NOMO-1 (cell line): Measurements from ENCODE around the gene ZNF410.
A peak's percentile ranks its signal among the peaks of the same experiment; 100 is the strongest.
"Not testable (repeated sequence)": the region's sequence is repeated elsewhere in the genome, so short reads cannot be mapped to it uniquely, and the experiment has no call there.

Source experiments
- DNase-seq, 2 experiments: peaks; one replicate each; lab custom pipeline; 2025; ENCODE audit not compliant: unreplicated experiment in 2 of 2; lab: John Stamatoyannopoulos, UW

Gene ZNF410

DNA sequence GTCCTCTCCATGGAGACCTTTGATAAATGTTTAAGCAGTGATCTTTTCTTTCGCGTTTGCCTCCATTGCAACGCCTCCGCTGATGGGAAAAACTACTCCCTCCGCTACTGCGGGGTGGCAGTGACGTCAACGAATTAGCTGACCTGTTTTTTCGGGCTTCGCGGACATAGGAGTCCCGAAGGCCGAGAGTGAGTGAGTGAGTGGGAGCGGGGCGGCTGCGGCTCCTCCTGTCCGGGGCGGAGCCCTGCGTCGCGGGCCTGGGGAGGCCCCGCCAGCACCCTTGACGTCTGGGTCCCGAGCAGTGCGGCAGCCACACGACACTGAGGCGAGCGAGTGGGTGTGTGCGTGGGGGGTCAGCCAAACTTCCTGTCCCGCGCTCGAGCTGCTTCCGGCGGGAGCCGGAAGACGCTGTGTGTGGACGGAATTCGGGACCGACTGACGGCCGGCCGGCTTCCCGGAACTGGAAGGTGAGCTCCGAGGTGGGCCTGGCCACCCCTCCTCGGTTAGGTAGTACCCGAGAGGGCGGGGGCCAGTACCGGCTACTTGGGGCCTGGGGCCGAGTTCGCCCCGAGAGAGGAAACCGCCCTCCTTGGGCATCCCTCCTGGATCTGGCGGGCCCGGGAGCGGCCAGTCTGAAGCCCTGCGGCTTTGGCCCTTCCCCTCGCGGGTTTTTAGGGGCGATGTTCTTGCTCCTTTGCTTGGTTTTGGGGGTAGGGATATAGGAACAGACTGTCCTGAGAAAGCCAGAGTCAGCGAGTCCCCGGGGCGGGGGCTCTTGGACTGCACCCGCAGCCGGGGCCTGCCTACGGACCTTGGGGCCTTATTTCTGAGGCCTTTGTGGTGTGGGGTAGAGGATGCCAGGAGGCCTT, at the start of gene ZNF410:
Gene ZNF410 (plus strand): TSS at position 411 of the 869 bp plus-strand sequence. CDS start 5,317 bp downstream, outside the sequence.
- peak; percentile 89 to 96 for DNase-seq

DNA sequence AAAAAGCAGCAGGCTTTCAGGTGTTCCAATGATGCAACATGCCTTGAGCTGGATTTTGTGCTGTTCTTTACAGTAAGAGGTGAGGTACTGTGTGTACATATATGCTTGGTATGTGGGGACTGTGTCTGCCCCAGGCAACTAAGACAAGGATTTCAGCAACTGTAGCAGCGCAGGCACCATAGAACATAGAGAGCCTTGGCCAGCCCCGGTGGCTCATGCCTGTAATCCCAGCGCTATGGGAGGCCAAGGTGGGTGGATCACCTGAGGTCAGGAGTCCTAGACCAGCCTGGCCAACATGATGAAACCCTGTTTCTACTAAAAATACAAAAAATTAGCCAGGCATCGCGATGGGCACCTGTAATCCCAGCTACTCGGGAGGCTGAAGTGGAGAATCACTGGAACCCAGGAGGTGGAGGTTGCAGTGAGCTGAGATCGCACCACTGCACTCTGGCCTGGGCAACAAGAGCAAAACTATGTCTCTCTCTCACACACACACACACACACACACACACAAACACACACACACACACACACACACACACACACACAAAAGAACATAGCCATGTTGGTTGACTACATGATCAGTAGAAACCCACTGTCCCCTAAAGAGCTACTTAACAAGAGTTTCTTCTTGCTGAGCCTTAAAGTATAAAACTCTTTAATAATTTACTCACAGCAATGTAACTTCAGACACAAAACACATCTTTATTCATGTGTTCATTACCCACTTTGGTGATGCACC, 48.2 kb upstream of the ZNF410 start:
- DNase-seq: not testable (repeated sequence)

GRCh38 chr14:73842201-73842600, 44.5 kb upstream of the ZNF410 start:
- DNase-seq: no peak

- DNase-seq: no peak
Measured at GRCh38 chr14:73842851-73843250, 43.8 kb upstream of the ZNF410 start.

- DNase-seq: no peak
Measured at GRCh38 chr14:73843296-73843695, 43.4 kb upstream of the ZNF410 start.

DNA sequence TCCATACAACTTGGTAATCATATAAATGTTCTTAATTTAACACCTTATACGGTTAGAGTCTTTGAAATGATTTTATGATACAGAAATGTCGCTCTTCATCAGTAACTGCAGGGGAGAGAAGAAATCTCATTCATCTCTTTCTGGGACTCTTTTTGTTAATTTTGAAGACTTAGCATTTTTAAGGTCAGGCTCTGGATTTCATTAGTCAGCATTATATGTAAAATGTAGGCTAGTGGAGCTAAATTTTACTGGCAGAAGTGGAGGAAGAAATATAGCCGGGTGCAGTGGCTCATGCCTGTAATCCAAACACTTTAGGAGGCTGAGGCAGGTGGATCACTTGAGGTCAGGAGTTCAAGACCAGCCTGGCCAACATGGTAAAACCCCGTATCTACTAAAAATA, 39.7 kb upstream of the ZNF410 start:
- no peak for DNase-seq

DNA sequence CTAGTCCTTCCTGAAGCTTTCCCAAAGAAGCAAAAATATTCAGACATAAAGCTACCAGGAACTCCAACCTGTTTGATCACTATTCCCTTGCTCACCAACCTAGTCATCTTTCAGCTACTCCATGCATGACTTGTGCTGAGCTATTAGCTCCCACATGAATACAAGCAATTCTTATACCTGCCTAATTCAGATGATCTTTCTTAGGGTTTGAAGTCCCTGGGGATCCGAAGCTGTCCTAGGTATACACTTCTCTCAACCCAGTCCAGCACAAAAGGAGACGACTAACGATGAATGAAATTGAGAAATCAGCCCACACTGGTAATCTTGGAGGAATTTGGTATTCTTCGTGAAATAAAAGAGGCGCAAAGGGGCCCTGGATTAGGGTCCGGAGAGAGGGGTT, 35.7 kb upstream of the ZNF410 start:
- DNase-seq: no peak

DNA sequence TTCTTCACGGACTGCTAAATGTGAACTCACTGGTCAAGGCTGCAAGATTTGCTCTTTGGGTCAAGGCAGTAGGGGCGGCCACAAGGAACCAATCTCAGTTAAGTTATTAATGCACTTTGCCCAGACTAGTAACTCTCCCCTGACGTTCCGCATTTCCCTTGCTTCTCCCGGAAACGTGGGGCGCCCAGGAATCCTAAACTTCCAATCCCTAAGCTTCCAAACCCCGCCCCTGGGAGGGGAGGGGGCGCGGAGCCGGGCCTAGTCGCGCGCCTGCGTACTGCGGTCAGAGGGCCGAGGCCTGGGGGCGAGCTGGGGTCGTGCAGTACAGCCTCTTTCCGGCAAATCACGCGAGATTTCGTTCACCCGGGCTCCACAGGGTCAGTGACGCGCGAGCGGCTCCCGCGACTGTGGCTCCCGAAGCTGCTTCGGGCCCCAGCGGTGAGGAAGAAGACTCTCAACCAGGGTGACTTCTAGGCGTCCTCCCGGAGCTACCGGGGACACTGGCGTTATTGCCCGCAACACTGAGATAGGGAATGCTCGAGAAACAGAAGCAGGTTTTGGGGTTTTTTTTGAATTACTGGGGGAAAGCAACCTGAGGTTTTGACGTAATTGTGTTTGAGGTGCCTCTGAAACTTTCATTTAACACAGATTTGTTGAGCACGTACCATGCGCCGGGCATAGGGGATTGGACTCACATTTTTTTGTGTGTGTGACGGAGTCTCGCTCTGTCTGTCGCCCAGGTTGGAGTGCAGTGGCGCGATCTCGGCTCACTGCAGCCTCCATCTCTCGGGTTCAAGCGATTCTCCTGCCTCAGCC, 34.9 kb upstream of the ZNF410 start, which contains the start of gene PTGR2:
Gene PTGR2 (plus strand): TSS at position 265 of the 816 bp plus-strand sequence. CDS start 7,032 bp downstream, outside the sequence.
- peak; percentile 84 to 86 for DNase-seq

- DNase-seq: no peak
Measured at GRCh38 chr14:73859145-73859544, 27.5 kb upstream of the ZNF410 start.

- no peak for DNase-seq
Measured at GRCh38 chr14:73861073-73861472, 25.6 kb upstream of the ZNF410 start.

DNA sequence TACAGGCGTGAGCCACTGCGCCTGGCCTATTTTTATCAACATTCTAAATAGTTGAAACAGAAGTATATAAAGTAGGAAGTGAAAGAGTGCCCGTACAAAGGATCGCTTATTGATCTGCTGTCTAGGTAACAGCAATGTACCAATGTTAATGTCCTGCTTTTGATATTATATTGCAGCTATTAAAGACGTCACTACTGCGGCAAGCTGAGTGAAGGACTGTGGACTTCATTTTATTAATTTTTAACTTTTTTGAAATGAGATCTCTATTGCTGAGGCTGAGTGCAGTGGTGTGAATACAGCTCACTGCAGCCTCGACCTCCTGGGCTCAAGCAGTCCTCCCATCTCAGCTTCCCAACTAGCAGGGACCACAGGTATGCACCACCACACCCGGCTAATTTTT, 24.2 kb upstream of the ZNF410 start:
- peak in 1 of 2 experiments; percentile 44 for DNase-seq

DNA sequence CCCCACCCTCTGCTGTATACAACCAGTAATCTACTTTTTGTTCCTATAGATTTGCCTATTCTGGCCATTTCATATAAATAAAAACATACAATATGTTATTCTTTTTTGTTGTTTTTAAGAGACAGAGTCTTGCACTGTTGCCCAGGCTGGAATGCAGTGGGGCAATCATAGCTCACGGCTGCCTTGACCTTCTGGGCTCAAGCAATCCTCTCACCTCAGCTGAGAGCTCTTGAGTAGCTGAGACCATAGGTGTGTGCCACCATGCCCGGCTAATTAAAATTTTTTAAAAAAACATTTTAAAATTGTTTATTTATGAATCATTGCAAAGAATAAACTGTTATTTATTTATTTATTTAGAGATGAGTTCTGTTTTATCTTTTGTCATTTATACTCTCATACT, 23.4 kb upstream of the ZNF410 start:
- no peak for DNase-seq

- no peak for DNase-seq
Measured at GRCh38 chr14:73865534-73866113, 21.0 kb upstream of the ZNF410 start.

GRCh38 chr14:73869754-73870153, 16.9 kb upstream of the ZNF410 start:
- not testable (repeated sequence) for DNase-seq

DNA sequence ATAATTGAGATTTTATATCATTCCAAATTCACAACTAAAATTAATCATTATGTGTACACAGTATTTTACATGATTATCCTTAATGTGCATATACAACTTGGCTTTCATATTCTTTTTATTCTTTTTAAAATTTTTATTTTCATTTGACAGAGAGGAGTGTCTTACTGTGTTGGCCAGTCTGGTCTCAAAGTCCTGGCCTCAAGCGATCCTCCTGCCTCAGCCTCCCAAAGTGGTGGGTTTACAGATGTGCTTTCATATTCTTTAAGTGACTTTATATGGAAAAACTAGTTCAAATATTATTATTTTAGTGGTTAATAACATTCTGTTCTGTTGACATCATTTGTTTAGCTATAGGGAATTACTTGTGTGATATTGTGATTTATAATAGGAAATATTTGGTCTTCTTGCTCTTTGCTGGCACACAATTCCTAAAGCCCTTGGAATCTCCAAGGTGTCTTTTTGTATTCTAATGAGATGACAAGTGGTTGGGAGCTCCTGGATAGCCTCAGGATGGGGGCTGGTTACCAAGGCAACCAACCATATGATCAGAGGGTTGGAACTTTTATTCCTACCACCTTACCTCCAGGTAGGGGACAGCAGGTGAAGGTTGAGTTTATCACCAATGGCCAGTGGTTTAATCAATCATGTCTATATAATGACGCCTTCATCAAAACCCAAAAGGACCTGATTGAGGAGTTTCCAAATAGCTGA, 16.0 kb upstream of the ZNF410 start:
- no peak for DNase-seq

GRCh38 chr14:73873660-73874059, 13.0 kb upstream of the ZNF410 start:
- DNase-seq: no peak

GRCh38 chr14:73877790-73878189, 8.9 kb upstream of the ZNF410 start:
- no peak for DNase-seq

DNA sequence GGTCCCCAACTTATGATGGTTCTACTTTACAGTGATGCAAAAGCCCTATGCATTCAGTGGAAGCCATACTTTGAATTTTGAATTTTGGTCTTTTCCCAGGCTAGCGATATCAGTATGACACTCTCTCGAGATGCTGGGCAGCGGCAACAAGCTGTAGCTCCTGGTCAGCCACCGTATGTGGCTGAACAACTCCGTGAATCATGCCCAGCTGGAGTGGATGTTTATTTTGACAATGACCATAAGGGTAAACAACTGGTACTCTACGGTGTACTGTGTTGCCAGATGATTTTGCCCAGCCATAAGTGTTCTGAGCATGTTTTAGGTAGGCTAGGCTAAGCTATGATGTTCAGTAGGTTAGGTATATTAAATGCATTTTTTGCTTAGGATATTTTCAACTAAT, 8.2 kb upstream of the ZNF410 start:
- DNase-seq: no peak

GRCh38 chr14:73879027-73879426, 7.6 kb upstream of the ZNF410 start:
- DNase-seq: no peak
